Measurements from ENCODE around the gene HMG20A. TPM values are rescaled to one million over a fixed set of nuclear protein-coding genes. Genes with fewer than 3 reads are reported as not detected.
"Not testable (repeated sequence)": the region's sequence is repeated elsewhere in the genome, so short reads cannot be mapped to it uniquely, and the experiment has no call there.

The HMG20A gene
- total RNA-seq, 1 donor from 2014 or later = 46.5 TPM

- H3K27ac Mint-ChIP-seq = no peak overlapping the region
- DNase-seq (ENCODE audit: low spot score) = no peak
- intact Hi-C loops (cut with micrococcal nuclease) = no loop called here
- H3K27me3 Mint-ChIP-seq (ENCODE audit: insufficient read depth) = no peaks in the 10 kb centered on the region
- peaks cover 5% of the 10 kb centered on the region for H3K4me1 Mint-ChIP-seq (ENCODE audit: low read depth)
- H3K4me3 Mint-ChIP-seq = no peak overlapping the region
- peaks cover 44% of the 10 kb centered on the region for H3K9me3 Mint-ChIP-seq
- peaks cover 15% of the 10 kb centered on the region for H3K36me3 Mint-ChIP-seq (ENCODE audit: low read depth)
These were observed 27.2 kb upstream of the HMG20A start for GRCh38 chr15:77393471-77393840.

GRCh38 chr15:77395013-77395774 is 25.5 kb upstream of the HMG20A start:
- Mint-ChIP-seq H3K36me3 (ENCODE audit: low read depth) (peaks cover 20% of the 10 kb centered on the region), H3K27me3 (ENCODE audit: insufficient read depth) (no peaks in the 10 kb centered on the region), H3K27ac (no peak overlapping the region), H3K4me1 (ENCODE audit: low read depth) (peaks cover 5% of the 10 kb centered on the region), H3K4me3 (no peak overlapping the region), H3K9me3 (peaks cover 61% of the 10 kb centered on the region)
- intact Hi-C loops (cut with micrococcal nuclease) = no loop called here
- DNase-seq (ENCODE audit: low spot score) = no peak

GRCh38 chr15:77396692-77397091 is 24.0 kb upstream of the HMG20A start:
- Mint-ChIP-seq H3K9me3 (peaks cover 65% of the 10 kb centered on the region), H3K36me3 (ENCODE audit: low read depth) (peaks cover 23% of the 10 kb centered on the region), H3K27me3 (ENCODE audit: insufficient read depth) (no peaks in the 10 kb centered on the region), H3K27ac (no peak overlapping the region), H3K4me3 (no peak overlapping the region), H3K4me1 (ENCODE audit: low read depth) (peaks cover 5% of the 10 kb centered on the region)
- no peak for DNase-seq (ENCODE audit: low spot score)
- intact Hi-C loops (cut with micrococcal nuclease) = no loop called here

GRCh38 chr15:77398927-77399326 is 21.8 kb upstream of the HMG20A start:
- Mint-ChIP-seq H3K4me3 (no peak overlapping the region), H3K9me3 (peaks cover 61% of the 10 kb centered on the region), H3K4me1 (ENCODE audit: low read depth) (peaks cover 15% of the 10 kb centered on the region), H3K27ac (no peak overlapping the region), H3K27me3 (ENCODE audit: insufficient read depth) (no peaks in the 10 kb centered on the region), H3K36me3 (ENCODE audit: low read depth) (peaks cover 23% of the 10 kb centered on the region)
- intact Hi-C loops (cut with micrococcal nuclease) = no loop called here
- no peak for DNase-seq (ENCODE audit: low spot score)

GRCh38 chr15:77400258-77400657 is 20.4 kb upstream of the HMG20A start:
- Mint-ChIP-seq H3K9me3 (peaks cover 50% of the 10 kb centered on the region), H3K36me3 (ENCODE audit: low read depth) (peaks cover 18% of the 10 kb centered on the region), H3K4me3 (no peak overlapping the region), H3K27me3 (ENCODE audit: insufficient read depth) (no peaks in the 10 kb centered on the region), H3K4me1 (ENCODE audit: low read depth) (peaks cover 15% of the 10 kb centered on the region), H3K27ac (no peak overlapping the region)
- intact Hi-C loops (cut with micrococcal nuclease) = loop anchor here (10.0 kb wide), 1 partner anchor 215 kb away; no protein-coding TSS in a partner anchor
- DNase-seq (ENCODE audit: low spot score) = no peak

- DNase-seq (ENCODE audit: low spot score) = no peak
- H3K36me3 Mint-ChIP-seq (ENCODE audit: low read depth) = peaks cover 12% of the 10 kb centered on the region
- H3K4me3 Mint-ChIP-seq = no peak overlapping the region
- H3K9me3 Mint-ChIP-seq = peaks cover 27% of the 10 kb centered on the region
- intact Hi-C loops (cut with micrococcal nuclease) = loop anchor here (1.0 to 10.0 kb wide), 2 partner anchors 17 to 218 kb away; partner anchors contain the start of genes HMG20A and PEAK1
- H3K27me3 Mint-ChIP-seq (ENCODE audit: insufficient read depth) = no peaks in the 10 kb centered on the region
- peak overlapping the region; percentile 8 for H3K27ac Mint-ChIP-seq
- peaks cover 38% of the 10 kb centered on the region for H3K4me1 Mint-ChIP-seq (ENCODE audit: low read depth)
These were observed 17.8 kb upstream of the HMG20A start for GRCh38 chr15:77402740-77403379.

- not testable (repeated sequence) for H3K9me3 Mint-ChIP-seq
These were observed 14.4 kb upstream of the HMG20A start for GRCh38 chr15:77406173-77406759.

GRCh38 chr15:77406846-77407245 is 13.8 kb upstream of the HMG20A start:
- no peak overlapping the region for H3K4me3 Mint-ChIP-seq
- no peak overlapping the region for H3K27ac Mint-ChIP-seq
- intact Hi-C loops (cut with micrococcal nuclease) = loop anchor here (10.0 kb wide), 1 partner anchor 222 kb away; no protein-coding TSS in a partner anchor
- no peaks in the 10 kb centered on the region for H3K9me3 Mint-ChIP-seq
- H3K4me1 Mint-ChIP-seq (ENCODE audit: low read depth) = peaks cover 57% of the 10 kb centered on the region
- H3K27me3 Mint-ChIP-seq (ENCODE audit: insufficient read depth) = no peaks in the 10 kb centered on the region
- H3K36me3 Mint-ChIP-seq (ENCODE audit: low read depth) = peaks cover 4% of the 10 kb centered on the region
- DNase-seq (ENCODE audit: low spot score) = no peak

More at GRCh38 chr15:77406173-77406759, 14.4 kb upstream of the HMG20A start:
- not testable (repeated sequence) for H3K27me3 Mint-ChIP-seq (ENCODE audit: insufficient read depth); H3K36me3 Mint-ChIP-seq (ENCODE audit: low read depth); H3K4me3 Mint-ChIP-seq; DNase-seq (ENCODE audit: low spot score); H3K27ac Mint-ChIP-seq
- intact Hi-C loops (cut with micrococcal nuclease) = loop anchor here (10.0 kb wide), 1 partner anchor 221 kb away; no protein-coding TSS in a partner anchor
- peaks cover 57% of the 10 kb centered on the region for H3K4me1 Mint-ChIP-seq (ENCODE audit: low read depth)

GRCh38 chr15:77409259-77410156 is 11.2 kb upstream of the HMG20A start:
- Mint-ChIP-seq H3K27me3 (ENCODE audit: insufficient read depth) (no peaks in the 10 kb centered on the region), H3K27ac (peak overlapping the region; percentile 89), H3K4me3 (peak overlapping the region; percentile 72), H3K9me3 (no peaks in the 10 kb centered on the region), H3K4me1 (ENCODE audit: low read depth) (peaks cover 47% of the 10 kb centered on the region), H3K36me3 (ENCODE audit: low read depth) (peaks cover 7% of the 10 kb centered on the region)
- intact Hi-C loops (cut with micrococcal nuclease) = loop anchor here (1.0 to 10.0 kb wide), 2 partner anchors 11 to 225 kb away; partner anchors contain the start of genes HMG20A and PEAK1
- peak; percentile 39 for DNase-seq (ENCODE audit: low spot score)

GRCh38 chr15:77410157-77410500 is 10.6 kb upstream of the HMG20A start:
- H3K27me3 Mint-ChIP-seq (ENCODE audit: insufficient read depth); H3K9me3 Mint-ChIP-seq; H3K36me3 Mint-ChIP-seq (ENCODE audit: low read depth); DNase-seq (ENCODE audit: low spot score); intact Hi-C loops (cut with micrococcal nuclease): not testable (repeated sequence)
- Mint-ChIP-seq H3K4me3 (peak overlapping the region; percentile 72), H3K4me1 (ENCODE audit: low read depth) (peaks cover 47% of the 10 kb centered on the region), H3K27ac (peak overlapping the region; percentile 89)

- H3K4me1 Mint-ChIP-seq (ENCODE audit: low read depth) = peaks cover 40% of the 10 kb centered on the region
- no peak overlapping the region for H3K27ac Mint-ChIP-seq
- no peaks in the 10 kb centered on the region for H3K27me3 Mint-ChIP-seq (ENCODE audit: insufficient read depth)
- intact Hi-C loops (cut with micrococcal nuclease) = no loop called here
- no peaks in the 10 kb centered on the region for H3K9me3 Mint-ChIP-seq
- H3K36me3 Mint-ChIP-seq (ENCODE audit: low read depth) = peaks cover 7% of the 10 kb centered on the region
- H3K4me3 Mint-ChIP-seq = no peak overlapping the region
- DNase-seq (ENCODE audit: low spot score) = no peak
These were observed 9.7 kb upstream of the HMG20A start for GRCh38 chr15:77410701-77411618.

- no peak overlapping the region for H3K27ac Mint-ChIP-seq
These were observed 9.1 kb upstream of the HMG20A start for GRCh38 chr15:77411619-77411976.

More at GRCh38 chr15:77411619-77411976, 9.1 kb upstream of the HMG20A start:
- H3K27me3 Mint-ChIP-seq (ENCODE audit: insufficient read depth) = no peaks in the 10 kb centered on the region
- H3K4me1 Mint-ChIP-seq (ENCODE audit: low read depth) = peaks cover 34% of the 10 kb centered on the region
- H3K9me3 Mint-ChIP-seq = no peaks in the 10 kb centered on the region
- no peak overlapping the region for H3K4me3 Mint-ChIP-seq
- intact Hi-C loops (cut with micrococcal nuclease) = no loop called here
- peaks cover 7% of the 10 kb centered on the region for H3K36me3 Mint-ChIP-seq (ENCODE audit: low read depth)
- DNase-seq (ENCODE audit: low spot score) = no peak
